Measurements from ENCODE around the gene KASH5.

DNA sequence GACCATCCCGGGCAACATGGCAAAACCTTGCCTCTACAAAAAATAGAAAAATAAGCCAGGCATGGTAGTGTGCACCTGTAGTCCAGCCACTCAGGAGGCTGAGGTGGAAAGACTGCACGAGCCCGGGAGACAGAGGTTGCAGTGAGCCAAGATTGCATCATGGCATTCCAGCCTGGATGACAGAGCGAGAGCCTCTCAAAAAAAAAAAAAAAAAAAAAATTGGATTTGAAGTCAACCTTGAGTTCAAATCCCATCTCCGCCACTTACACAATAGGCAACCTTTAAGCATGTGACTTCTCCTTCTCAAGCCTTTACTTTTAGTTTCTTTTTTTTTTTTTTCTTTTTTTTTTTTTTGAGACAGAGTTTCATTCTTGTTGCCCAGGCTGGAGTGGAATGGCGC is 12.0 kb downstream of the KASH5 start:
- TF ChIP-seq, protein P1, sequence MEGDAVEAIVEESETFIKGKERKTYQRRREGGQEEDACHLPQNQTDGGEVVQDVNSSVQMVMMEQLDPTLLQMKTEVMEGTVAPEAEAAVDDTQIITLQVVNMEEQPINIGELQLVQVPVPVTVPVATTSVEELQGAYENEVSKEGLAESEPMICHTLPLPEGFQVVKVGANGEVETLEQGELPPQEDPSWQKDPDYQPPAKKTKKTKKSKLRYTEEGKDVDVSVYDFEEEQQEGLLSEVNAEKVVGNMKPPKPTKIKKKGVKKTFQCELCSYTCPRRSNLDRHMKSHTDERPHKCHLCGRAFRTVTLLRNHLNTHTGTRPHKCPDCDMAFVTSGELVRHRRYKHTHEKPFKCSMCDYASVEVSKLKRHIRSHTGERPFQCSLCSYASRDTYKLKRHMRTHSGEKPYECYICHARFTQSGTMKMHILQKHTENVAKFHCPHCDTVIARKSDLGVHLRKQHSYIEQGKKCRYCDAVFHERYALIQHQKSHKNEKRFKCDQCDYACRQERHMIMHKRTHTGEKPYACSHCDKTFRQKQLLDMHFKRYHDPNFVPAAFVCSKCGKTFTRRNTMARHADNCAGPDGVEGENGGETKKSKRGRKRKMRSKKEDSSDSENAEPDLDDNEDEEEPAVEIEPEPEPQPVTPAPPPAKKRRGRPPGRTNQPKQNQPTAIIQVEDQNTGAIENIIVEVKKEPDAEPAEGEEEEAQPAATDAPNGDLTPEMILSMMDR (IDR thresholded peaks at IDR 0.05; ENCODE audit: low read depth, low read length), result no peak
- TF ChIP-seq EZH2phosphoT487 (IDR thresholded peaks at IDR 0.05; ENCODE audit: low read depth), result no peak
